T-helper 1 cell treated with Interleukin-12 subunit alpha and Interleukin-12 subunit beta and Interleukin-4 antibody, amounts not matched to agents 30 μg/mL and 1 μg/mL, for 36 hours (primary cell): Measurements from ENCODE around the gene LY6G5C.

Experiments
- H3K27ac Mint-ChIP-seq: one replicate; pipeline ENCODE4 v1.8.0; 2021; ENCODE audit warnings: mild to moderate bottlenecking, mixed read lengths
- H3K27me3 Mint-ChIP-seq: one replicate; pipeline ENCODE4 v1.8.0; 2021; ENCODE audit warnings: low read depth, mixed read lengths
- H3K36me3 Mint-ChIP-seq: one replicate; pipeline ENCODE4 v1.8.0; 2021; ENCODE audit warnings: low read depth, mixed read lengths
- H3K4me1 Mint-ChIP-seq: one replicate; pipeline ENCODE4 v1.8.0; 2021; ENCODE audit warnings: low read depth, mixed read lengths
- H3K4me3 Mint-ChIP-seq: one replicate; pipeline ENCODE4 v1.8.0; 2021; ENCODE audit warnings: mild to moderate bottlenecking, moderate library complexity, mixed read lengths
- H3K9me3 Mint-ChIP-seq: one replicate; pipeline ENCODE4 v1.8.0; 2021; ENCODE audit warnings: mixed read lengths

LY6G5C gene

DNA sequence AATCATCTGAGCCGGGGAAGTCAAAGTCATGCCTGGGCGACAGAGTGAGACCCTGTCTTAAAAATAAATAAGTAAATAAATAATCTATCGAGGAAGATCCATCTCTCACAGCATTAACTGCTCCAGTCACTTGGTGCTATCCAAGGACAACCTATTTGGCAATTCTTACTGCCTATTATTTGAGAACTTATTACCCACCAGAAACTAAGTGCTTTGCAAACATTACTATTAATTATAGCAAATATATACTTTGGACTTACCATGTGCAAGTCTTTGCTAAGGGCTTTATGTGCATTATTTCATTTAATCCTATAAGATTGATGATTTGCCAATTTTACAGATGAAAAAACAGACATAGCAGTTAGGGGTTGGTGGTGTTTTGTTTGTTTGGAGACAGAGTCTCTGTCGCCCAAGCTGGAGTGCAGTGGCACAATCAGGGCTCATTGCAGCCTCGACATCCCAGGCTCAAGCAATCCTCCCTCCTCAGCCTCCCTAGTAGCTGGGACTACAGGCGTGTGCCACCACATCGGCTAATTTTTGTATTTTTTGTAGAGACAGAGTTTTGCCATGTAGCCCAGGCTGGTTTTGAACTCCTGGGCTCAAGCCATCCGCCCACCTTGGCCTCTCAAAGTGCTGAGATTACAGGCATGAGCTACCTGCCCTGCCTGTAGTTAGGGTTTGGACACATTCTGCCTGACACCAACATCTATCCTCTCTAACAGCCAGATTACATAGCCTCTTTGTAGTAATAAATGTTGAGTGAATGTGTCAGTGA lies 26.1 kb downstream of the LY6G5C start:
- no peak overlapping the region for H3K4me3 Mint-ChIP-seq
- no peaks in the 10 kb centered on the region for H3K27me3 Mint-ChIP-seq
- H3K9me3 Mint-ChIP-seq: no peaks in the 10 kb centered on the region
- peaks cover 35% of the 10 kb centered on the region for H3K36me3 Mint-ChIP-seq
- no peak overlapping the region for H3K27ac Mint-ChIP-seq
- peaks cover 46% of the 10 kb centered on the region for H3K4me1 Mint-ChIP-seq

DNA sequence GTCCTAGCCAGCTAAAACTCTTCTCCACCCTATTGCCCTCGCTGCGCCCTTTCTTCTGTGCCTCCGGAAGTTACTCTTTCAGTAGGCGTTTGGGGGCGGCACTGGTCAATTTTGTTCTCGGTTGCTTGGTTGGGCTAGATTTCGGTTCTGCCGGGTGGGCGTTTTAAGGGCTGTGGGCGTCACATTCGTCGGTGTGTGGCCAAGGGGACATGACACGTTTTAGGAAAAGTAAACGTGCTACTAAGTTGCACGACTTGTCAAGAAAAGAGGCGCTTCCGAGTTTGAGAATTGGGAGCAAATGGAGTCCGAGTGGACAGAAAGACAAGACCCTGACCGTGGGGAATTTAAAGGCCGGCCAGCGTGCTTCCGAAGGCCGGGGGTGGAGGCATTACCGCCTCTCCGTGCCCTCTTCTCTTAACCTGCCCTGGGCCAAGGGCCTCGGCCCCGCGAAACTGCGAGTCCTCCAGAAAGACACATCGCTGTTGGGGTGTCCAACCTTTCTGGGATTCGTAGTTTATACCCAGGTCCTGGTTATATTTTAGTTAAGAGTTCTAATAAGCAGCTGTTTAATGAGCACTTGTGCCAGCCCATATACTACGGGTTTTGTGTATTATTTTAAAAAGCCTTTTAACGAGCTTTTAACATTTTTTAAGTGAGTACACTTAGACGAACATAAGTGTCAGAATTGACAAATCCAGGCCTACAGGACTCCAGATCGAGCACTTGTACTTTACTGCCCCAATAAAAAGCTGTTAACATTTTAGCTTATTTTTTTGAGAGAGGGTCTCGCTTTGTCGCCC lies 27.7 kb downstream of the LY6G5C start:
- Mint-ChIP-seq H3K4me1 (peaks cover 37% of the 10 kb centered on the region), H3K36me3 (peaks cover 42% of the 10 kb centered on the region), H3K27me3 (no peaks in the 10 kb centered on the region), H3K9me3 (no peaks in the 10 kb centered on the region), H3K27ac (peak overlapping the region; percentile 99), H3K4me3 (peak overlapping the region; percentile 98)

DNA sequence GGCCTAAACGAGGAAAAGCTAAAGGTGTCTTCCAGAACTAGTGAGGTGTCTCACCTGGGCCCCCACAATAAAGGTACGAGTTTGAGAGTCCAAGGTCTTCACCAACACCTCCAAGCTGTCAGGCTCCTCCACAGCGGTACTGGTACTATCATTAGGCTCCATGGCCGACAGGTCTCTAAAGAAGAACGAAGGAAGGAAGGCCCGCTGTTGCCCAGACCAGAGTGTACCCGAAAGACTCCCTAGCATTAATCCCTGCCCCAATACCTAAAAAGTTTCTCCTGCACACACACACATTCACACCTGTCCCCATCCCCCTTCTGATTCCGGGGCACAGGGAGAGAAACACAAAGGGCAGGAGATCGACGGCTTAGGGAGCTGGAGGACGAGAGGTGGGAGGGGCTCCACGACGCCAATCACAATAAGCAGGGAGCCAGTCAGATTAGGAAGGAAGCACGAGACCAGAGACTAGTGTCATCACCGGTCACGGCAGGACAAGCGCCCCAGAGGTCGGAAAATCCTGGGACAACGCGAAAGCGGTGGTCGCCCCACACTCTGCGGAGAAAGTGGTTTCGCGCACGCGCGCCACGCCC lies 29.2 kb downstream of the LY6G5C start:
- peak overlapping the region; percentile 99 for H3K27ac Mint-ChIP-seq
- no peaks in the 10 kb centered on the region for H3K9me3 Mint-ChIP-seq
- peaks cover 40% of the 10 kb centered on the region for H3K36me3 Mint-ChIP-seq
- H3K4me1 Mint-ChIP-seq: peaks cover 27% of the 10 kb centered on the region
- H3K27me3 Mint-ChIP-seq: no peaks in the 10 kb centered on the region
- peak overlapping the region; percentile 98 for H3K4me3 Mint-ChIP-seq

DNA sequence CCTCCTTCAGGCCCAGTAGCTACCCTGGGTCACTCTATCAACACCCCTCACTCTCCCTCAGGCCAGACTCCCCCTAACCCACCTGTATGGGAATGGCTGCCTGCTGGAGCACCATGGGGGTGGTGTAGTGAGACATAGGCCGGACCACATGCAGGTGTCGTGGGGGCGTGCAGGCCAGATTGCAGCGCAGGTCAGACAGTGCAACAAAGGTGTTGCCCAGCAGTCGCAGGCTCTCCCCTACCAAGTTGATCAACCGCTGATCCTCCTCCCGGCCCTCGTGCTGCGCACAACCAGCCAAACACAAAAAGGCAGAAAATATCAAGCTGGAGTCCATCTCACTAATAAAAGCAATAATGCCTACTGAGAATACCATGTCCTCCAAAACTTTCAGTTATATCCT lies 35.5 kb downstream of the LY6G5C start:
- Mint-ChIP-seq H3K4me3 (no peak overlapping the region), H3K27ac (peak overlapping the region; percentile 28), H3K4me1 (peaks cover 10% of the 10 kb centered on the region), H3K36me3 (peaks cover 49% of the 10 kb centered on the region), H3K9me3 (no peaks in the 10 kb centered on the region), H3K27me3 (no peaks in the 10 kb centered on the region)

DNA sequence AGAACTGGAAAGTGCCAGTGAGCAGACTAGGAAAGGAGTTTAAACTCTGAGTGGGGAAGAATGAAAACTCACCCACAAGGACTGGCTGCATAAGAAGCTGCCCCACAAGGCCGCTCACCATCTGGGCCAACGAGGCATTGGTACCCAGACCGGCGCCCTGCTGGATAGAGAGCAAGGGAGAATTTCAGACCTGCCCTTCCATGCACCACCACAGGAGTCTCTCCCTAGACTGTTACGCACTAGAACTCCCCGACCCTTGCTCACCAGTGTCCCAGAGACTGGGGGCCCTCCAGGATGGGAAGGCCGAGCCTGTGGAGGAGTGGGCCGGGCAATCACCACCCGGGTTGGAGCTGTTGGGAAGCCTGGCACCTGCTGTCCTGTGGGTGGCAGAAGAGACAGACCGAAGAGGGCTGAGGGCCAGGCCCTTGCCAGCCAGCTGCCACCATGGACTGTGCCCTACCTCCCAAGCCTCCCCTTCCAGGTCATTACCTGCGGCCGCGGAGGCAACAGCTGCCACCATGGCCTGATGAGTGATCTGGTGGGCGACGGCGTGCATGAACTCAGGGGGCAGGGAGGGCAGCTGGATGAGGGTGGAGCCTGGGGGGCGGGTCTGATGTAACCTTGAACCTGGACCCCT lies 36.9 kb downstream of the LY6G5C start:
- H3K4me1 Mint-ChIP-seq: peaks cover 2% of the 10 kb centered on the region
- H3K27ac Mint-ChIP-seq: no peak overlapping the region
- no peaks in the 10 kb centered on the region for H3K9me3 Mint-ChIP-seq
- no peaks in the 10 kb centered on the region for H3K27me3 Mint-ChIP-seq
- H3K4me3 Mint-ChIP-seq: no peak overlapping the region
- H3K36me3 Mint-ChIP-seq: peaks cover 47% of the 10 kb centered on the region

DNA sequence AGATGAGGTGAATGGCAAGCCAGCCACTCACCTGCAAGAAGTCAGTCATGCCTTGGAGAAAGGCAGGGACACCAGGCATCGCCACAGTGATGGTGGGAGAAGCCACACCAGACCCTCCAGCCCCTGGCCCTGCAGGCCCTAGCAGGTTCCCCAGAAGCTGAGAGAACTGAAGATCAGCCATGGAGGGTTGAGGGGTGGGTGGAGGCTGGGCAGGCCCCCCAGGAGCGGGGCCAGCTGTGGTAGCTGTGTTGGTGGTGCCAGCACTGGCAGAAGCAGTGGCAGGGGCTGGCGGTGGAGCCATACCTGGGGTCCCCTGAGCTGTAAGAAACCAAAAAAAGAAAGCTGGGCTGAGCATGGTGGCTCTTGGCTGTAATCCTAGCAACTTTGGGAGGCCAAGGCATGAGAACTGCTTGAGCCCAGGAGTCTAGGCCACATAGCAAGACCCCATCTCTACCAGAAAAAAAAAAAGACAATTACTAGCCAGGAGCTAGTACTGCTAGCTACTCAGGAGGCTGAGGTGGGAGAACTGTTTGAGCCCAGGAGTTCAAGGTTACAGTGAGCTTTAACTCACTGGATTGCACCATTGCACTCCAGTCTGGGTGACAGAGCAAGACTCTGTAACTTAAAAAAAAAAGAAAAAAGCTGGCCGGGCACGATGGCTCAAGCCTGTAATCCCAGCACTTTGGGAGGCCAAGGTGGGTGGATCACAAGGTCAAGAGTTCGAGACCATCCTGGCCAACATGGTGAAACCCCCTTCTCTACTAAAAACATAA lies 37.9 kb downstream of the LY6G5C start:
- H3K4me3 Mint-ChIP-seq: no peak overlapping the region
- H3K27ac Mint-ChIP-seq: no peak overlapping the region
- peaks cover 2% of the 10 kb centered on the region for H3K4me1 Mint-ChIP-seq
- H3K9me3 Mint-ChIP-seq: no peaks in the 10 kb centered on the region
- no peaks in the 10 kb centered on the region for H3K27me3 Mint-ChIP-seq
- peaks cover 46% of the 10 kb centered on the region for H3K36me3 Mint-ChIP-seq

DNA sequence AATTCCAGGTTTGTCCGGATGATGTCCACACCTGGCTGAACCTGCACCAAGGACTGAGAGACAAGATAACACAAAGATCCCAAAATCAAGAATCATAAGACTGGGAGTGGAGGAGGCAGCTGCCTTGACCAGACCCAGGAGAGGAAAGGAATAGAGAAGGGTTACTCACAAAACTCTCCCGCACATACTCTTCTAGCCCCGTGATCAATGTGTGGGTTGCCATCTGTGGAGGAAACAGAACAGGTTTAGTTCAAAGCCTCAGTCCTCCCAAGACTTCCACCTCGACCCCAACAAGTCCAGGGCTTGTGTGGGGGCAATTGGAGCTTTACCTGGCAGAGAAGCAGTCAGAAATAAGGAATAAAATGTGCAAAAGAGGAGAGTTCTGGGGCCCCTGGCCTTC lies 39.5 kb downstream of the LY6G5C start:
- Mint-ChIP-seq H3K4me3 (no peak overlapping the region), H3K4me1 (peaks cover 2% of the 10 kb centered on the region), H3K9me3 (no peaks in the 10 kb centered on the region), H3K36me3 (peaks cover 49% of the 10 kb centered on the region), H3K27me3 (no peaks in the 10 kb centered on the region), H3K27ac (no peak overlapping the region)

DNA sequence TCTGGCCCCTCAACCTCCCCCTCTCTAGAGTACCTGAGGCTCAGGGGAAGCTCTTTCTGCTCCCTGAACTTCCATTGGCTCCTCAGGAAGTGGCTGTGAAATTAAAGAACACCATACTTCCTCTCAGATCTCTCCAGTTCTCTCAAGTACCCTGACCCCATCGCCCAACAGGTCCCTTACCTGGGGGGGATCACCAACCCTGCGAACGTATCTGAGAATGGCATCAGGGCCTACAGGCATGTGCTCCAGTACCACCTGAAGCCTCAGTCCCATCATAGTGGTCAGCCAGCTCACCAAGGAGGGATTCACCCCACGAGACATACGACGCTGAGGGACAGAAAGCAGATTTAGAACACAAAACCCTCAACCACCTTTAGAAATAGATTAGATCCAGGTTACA lies 40.3 kb downstream of the LY6G5C start:
- H3K27ac Mint-ChIP-seq: no peak overlapping the region
- H3K27me3 Mint-ChIP-seq: no peaks in the 10 kb centered on the region
- peaks cover 51% of the 10 kb centered on the region for H3K36me3 Mint-ChIP-seq
- H3K4me3 Mint-ChIP-seq: no peak overlapping the region
- no peaks in the 10 kb centered on the region for H3K9me3 Mint-ChIP-seq
- peaks cover 2% of the 10 kb centered on the region for H3K4me1 Mint-ChIP-seq

- Mint-ChIP-seq H3K4me3 (no peak overlapping the region), H3K36me3 (peaks cover 50% of the 10 kb centered on the region), H3K27me3 (no peaks in the 10 kb centered on the region), H3K27ac (no peak overlapping the region), H3K4me1 (no peaks in the 10 kb centered on the region), H3K9me3 (no peaks in the 10 kb centered on the region)
Measured at GRCh38 chr6:31639449-31639861, 41.4 kb downstream of the LY6G5C start.

DNA sequence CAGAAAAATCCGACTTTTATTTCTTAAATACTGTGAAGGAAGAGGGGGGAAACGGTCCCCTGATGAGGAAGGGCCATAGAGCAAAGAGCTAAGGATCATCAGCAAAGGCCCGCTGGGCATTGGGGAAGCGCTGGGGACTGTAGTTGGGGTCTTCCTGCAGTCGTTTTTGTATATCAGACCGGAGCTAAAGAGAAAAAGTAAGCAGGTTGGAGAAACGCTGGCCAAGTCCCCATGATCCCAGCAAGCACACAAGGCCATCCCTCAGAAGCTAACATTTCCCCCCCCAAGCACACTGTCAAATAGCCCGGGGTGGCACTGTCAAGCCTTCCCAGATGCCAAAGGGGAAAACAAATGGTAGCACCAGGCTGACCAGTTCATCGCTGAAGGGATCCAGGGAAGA lies 41.8 kb downstream of the LY6G5C start:
- Mint-ChIP-seq H3K4me1 (peaks cover under 1% of the 10 kb centered on the region), H3K27ac (no peak overlapping the region), H3K27me3 (no peaks in the 10 kb centered on the region), H3K4me3 (no peak overlapping the region), H3K36me3 (peaks cover 51% of the 10 kb centered on the region), H3K9me3 (no peaks in the 10 kb centered on the region)

- H3K4me3 Mint-ChIP-seq: no peak overlapping the region
Measured at GRCh38 chr6:31636698-31637596, 43.9 kb downstream of the LY6G5C start.

DNA sequence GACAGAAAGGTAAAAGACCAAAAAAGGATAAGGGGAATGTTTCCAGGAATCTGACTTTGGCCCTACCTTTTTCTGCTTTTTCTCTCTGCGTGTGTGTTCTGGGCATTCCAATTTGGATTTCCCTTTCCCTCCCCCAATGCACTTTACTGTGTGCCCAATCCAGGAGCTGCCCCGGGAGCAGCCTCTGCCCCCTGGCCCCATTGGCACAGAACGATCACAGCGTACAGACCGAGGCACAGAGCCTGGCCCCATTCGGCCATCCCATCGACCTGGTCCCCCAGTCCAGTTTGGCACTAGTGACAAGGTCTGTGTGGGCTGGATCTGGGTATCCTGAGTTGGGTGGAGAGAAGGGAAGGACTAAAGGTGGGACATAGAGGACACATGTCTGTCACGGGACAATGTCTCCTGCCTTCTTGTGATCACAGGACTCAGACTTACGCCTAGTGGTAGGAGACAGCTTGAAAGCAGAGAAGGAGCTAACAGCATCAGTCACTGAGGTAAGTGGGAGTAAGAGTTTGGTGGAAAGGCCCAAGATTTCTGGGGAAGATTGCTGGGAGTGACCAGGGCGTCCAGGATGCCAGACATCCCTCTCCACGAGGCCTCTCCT lies 45.8 kb downstream of the LY6G5C start:
- peaks cover 2% of the 10 kb centered on the region for H3K4me1 Mint-ChIP-seq
- peaks cover 49% of the 10 kb centered on the region for H3K36me3 Mint-ChIP-seq
- H3K27ac Mint-ChIP-seq: no peak overlapping the region
- H3K4me3 Mint-ChIP-seq: no peak overlapping the region
- H3K9me3 Mint-ChIP-seq: no peaks in the 10 kb centered on the region
- no peaks in the 10 kb centered on the region for H3K27me3 Mint-ChIP-seq

More at GRCh38 chr6:31636698-31637596, 43.9 kb downstream of the LY6G5C start:
- peaks cover 49% of the 10 kb centered on the region for H3K36me3 Mint-ChIP-seq
- no peaks in the 10 kb centered on the region for H3K9me3 Mint-ChIP-seq
- H3K27ac Mint-ChIP-seq: no peak overlapping the region
- H3K27me3 Mint-ChIP-seq: no peaks in the 10 kb centered on the region
- peaks cover 2% of the 10 kb centered on the region for H3K4me1 Mint-ChIP-seq

GRCh38 chr6:31634131-31634530 lies 46.7 kb downstream of the LY6G5C start:
- peaks cover 2% of the 10 kb centered on the region for H3K4me1 Mint-ChIP-seq

More at GRCh38 chr6:31634131-31634530, 46.7 kb downstream of the LY6G5C start:
- Mint-ChIP-seq H3K36me3 (peaks cover 53% of the 10 kb centered on the region), H3K4me3 (no peak overlapping the region), H3K9me3 (no peaks in the 10 kb centered on the region), H3K27ac (peak overlapping the region; percentile 50), H3K27me3 (no peaks in the 10 kb centered on the region)
